Measurements from ENCODE around the gene ASTN2. TPM values are rescaled to one million over a fixed set of nuclear protein-coding genes. Genes with fewer than 3 reads are reported as not detected.

Gene ASTN2
- total RNA-seq, 1 donor from 2014 or later = 0.53 TPM

DNA sequence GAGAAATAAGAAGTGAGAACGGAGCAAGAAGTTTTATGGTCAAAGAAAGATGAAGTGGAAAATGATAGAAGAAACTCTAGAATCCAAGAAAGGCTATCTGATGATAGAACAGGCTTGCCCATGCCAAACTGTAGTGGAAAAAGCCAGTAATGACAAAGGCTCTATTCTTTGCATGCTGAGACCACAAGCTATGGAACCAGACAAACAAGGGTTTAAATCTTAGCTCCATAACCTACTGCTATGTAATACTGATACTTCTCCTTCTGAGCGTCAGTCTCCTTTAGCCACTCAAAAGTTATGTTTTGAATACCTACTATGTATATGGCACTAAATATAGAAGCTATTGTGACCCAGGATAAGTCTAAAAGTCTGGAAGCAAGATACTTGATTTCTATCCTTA, 778.9 kb downstream of the ASTN2 start:
- H3K36me3 ChIP-seq (ENCODE audit: control insufficient read depth, insufficient read depth, low read length) = no peaks in the 10 kb centered on the region
- TF ChIP-seq, protein P1, sequence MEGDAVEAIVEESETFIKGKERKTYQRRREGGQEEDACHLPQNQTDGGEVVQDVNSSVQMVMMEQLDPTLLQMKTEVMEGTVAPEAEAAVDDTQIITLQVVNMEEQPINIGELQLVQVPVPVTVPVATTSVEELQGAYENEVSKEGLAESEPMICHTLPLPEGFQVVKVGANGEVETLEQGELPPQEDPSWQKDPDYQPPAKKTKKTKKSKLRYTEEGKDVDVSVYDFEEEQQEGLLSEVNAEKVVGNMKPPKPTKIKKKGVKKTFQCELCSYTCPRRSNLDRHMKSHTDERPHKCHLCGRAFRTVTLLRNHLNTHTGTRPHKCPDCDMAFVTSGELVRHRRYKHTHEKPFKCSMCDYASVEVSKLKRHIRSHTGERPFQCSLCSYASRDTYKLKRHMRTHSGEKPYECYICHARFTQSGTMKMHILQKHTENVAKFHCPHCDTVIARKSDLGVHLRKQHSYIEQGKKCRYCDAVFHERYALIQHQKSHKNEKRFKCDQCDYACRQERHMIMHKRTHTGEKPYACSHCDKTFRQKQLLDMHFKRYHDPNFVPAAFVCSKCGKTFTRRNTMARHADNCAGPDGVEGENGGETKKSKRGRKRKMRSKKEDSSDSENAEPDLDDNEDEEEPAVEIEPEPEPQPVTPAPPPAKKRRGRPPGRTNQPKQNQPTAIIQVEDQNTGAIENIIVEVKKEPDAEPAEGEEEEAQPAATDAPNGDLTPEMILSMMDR (IDR thresholded peaks at IDR 0.05; ENCODE audit: insufficient read depth, low read length, severe bottlenecking) = no peak
- no peak for FAIRE-seq

DNA sequence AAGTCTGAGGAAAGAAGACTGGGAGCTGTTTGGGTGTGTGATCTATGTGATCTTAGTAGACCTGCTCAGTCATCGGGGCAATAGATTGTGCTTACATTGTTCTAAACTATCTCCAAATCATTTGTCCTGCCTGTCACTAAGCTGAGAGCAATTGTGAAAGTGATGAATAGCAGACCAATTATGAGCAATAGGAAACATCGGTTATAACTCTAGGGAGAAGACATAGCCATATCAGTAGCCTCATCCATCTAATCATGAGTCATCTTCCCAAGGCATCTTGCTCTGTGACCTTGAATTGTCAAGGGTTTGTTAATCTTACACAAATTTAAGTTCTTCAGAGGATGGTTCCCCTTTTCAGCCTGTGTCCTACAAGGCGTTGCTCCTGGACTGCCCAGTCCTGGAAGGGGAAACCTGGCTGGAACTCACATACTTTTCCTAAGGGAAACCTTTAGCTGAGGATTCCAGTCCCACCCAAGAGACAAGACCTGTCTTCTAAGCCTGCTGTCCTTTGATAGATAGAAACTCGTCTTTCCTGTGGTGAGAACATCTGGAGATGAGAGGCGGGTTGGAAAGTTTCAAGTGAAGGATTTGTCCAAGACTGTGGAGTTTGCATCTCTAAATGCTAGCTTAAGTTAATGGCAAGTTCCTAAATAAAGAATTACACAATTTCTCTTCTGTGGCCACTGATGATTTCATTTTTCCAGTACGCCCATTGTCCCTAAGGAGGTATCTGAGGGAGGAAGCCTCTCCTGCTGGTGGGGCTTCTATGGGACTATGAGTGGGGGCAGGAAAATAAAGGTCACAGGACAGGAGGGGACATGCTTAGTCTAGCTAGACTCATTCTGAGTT, 781.6 kb downstream of the ASTN2 start:
- H3K4me3 ChIP-seq (ENCODE audit: low read depth, low read length) = no peak overlapping the region
- DNase-seq (ENCODE audit: low read depth) (no peak), FAIRE-seq (no peak)
- no peaks in the 10 kb centered on the region for H3K36me3 ChIP-seq (ENCODE audit: control insufficient read depth, insufficient read depth, low read length)
- no peaks in the 10 kb centered on the region for H3K27me3 ChIP-seq (ENCODE audit: control insufficient read depth, insufficient read depth, low read length)
- TF ChIP-seq, protein P1 (IDR thresholded peaks at IDR 0.05; ENCODE audit: insufficient read depth, low read length, severe bottlenecking) = no peak

More for the DNA sequence above, 778.9 kb downstream of the ASTN2 start:
- no peak for DNase-seq (ENCODE audit: low read depth)
- Histone ChIP-seq H3K4me3 (ENCODE audit: low read depth, low read length) (no peak overlapping the region), H3K27me3 (ENCODE audit: control insufficient read depth, insufficient read depth, low read length) (no peaks in the 10 kb centered on the region)

DNA sequence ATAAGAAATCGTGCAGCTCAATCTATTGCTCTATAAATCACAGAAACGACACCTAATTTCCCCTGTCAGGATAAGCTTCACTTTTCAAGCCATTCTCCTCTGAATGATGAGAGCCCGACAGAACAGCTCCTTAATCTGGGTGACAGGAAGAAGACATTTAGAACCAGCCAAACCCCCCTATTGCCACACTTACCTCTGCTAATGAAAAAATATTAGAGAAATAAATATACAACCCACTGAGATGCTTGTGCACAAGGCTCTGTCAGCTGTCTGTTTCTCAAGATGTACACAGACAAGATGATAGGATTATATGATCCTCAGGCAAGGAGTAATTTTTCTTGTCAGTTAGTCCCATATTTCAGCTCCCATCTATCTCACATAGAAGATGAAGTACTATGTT, 785.2 kb downstream of the ASTN2 start:
- no peak for FAIRE-seq
- TF ChIP-seq, protein P1 (IDR thresholded peaks at IDR 0.05; ENCODE audit: insufficient read depth, low read length, severe bottlenecking) = no peak

DNA sequence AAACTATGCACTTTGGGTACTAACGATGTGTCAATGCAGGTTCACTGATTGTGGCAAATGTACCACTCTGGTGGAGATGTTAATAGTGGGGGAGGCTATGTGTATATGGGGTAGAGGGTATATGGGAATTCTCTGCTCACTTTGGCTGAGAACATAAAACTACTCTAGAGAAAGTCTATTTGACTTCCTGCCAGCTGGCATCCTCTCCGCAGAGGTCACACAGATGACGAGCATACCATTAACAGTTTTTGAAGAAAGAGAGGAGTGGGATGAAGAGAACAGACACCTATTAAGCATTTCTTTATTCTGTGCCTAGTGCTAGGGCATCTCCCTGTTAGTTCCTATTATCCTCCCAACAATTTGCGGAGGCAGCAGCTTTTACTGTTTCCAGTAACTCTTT, 786.1 kb downstream of the ASTN2 start:
- no peak overlapping the region for H3K4me3 ChIP-seq (ENCODE audit: low read depth, low read length)
- H3K36me3 ChIP-seq (ENCODE audit: control insufficient read depth, insufficient read depth, low read length) = no peaks in the 10 kb centered on the region
- H3K27me3 ChIP-seq (ENCODE audit: control insufficient read depth, insufficient read depth, low read length) = no peaks in the 10 kb centered on the region
- no peak for FAIRE-seq
- no peak for DNase-seq (ENCODE audit: low read depth)
- TF ChIP-seq, protein P1 (IDR thresholded peaks at IDR 0.05; ENCODE audit: insufficient read depth, low read length, severe bottlenecking) = no peak

More for the DNA sequence above, 785.2 kb downstream of the ASTN2 start:
- no peaks in the 10 kb centered on the region for H3K27me3 ChIP-seq (ENCODE audit: control insufficient read depth, insufficient read depth, low read length)
- no peak overlapping the region for H3K4me3 ChIP-seq (ENCODE audit: low read depth, low read length)
- no peak for DNase-seq (ENCODE audit: low read depth)
- no peaks in the 10 kb centered on the region for H3K36me3 ChIP-seq (ENCODE audit: control insufficient read depth, insufficient read depth, low read length)

DNA sequence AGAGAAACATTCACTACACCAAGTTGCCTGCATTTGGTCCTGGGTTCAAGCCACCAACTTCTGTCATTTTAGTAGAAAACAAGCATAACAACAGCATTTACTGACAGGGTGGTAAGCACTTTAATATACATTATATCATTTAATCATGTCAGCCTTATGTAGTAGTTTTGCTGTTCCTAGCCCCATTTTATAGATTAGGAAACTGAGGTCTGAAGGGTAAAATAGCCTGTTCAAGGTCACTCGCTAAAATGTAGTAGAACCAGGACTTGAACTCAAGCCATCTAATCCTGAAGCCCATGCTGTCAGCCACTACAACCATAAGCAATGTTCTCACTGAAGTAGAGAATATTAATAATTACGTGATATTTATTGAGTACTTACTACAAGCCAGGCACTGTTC, 787.4 kb downstream of the ASTN2 start:
- TF ChIP-seq, protein P1 (IDR thresholded peaks at IDR 0.05; ENCODE audit: insufficient read depth, low read length, severe bottlenecking) = no peak
- Histone ChIP-seq H3K4me3 (ENCODE audit: low read depth, low read length) (no peak overlapping the region), H3K36me3 (ENCODE audit: control insufficient read depth, insufficient read depth, low read length) (no peaks in the 10 kb centered on the region), H3K27me3 (ENCODE audit: control insufficient read depth, insufficient read depth, low read length) (no peaks in the 10 kb centered on the region)
- FAIRE-seq (no peak), DNase-seq (ENCODE audit: low read depth) (no peak)

All from bronchial epithelial cell (primary cell).